GM13977 (cell line): ENCODE measurements around the gene LZTS2.

Experiments used
- DNase-seq: peaks from one replicate; pipeline ENCODE4 v3.0.0; 2012; ENCODE audit warnings: low spot score
- in situ Hi-C: fragments of 300-500 bp; cut with MboI; formaldehyde crosslinking; loops from one replicate; pipeline ENCODE4 v1.12.0; 2022; ENCODE audit warnings: low sequenced_read_pairs, low pct_unique_long_range_greater_than_20kb, mixed read lengths, inconsistent platforms; ENCODE audit not compliant: unreplicated experiment
- TF ChIP-seq, protein P1 (sequence below): IDR thresholded peaks from 2 replicates; pipeline ENCODE4 v1.5.1; 2012; ENCODE audit warnings: mild to moderate bottlenecking, control low read depth; ENCODE audit not compliant: insufficient read depth; ENCODE audit errors: extremely low read depth, missing control alignments

Gene LZTS2

DNA sequence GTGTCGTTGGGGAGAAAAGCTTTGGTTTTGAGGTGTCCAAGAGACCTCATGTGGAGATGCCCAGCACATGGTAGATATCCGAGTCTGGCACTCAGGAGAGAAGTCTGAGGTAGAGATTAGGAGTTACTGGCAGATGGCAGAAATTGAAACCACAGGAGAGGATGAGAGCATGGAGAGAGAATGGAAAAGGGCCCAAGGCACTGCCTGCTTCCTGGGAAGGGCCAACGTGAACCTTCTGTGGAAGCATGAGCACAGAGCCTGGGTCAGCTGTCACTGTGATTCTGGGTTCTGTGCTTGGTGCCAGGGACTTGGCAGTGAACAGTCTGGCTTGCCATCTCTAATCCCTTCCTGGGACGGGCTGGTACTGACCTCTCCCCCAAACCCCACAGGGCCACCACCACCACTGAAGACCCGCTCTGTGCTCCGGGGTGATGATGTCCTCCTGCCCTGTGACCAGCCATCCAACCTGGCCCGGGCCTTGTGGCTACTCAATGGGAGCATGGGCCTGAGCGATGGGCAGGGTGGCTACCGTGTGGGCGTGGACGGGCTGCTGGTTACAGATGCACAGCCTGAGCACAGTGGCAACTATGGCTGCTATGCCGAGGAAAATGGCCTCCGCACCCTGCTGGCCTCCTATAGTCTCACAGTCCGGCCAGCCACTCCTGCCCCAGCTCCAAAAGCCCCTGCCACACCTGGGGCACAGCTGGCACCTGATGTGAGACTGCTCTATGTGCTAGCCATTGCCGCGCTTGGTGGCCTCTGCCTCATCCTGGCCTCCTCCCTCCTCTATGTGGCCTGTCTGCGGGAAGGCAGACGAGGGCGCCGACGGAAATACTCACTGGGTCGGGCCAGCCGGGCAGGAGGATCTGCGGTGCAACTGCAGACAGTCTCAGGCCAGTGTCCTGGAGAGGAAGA lies 16.4 kb upstream of the LZTS2 start:
- in situ Hi-C loops = no loop called here
- TF ChIP-seq, protein P1, sequence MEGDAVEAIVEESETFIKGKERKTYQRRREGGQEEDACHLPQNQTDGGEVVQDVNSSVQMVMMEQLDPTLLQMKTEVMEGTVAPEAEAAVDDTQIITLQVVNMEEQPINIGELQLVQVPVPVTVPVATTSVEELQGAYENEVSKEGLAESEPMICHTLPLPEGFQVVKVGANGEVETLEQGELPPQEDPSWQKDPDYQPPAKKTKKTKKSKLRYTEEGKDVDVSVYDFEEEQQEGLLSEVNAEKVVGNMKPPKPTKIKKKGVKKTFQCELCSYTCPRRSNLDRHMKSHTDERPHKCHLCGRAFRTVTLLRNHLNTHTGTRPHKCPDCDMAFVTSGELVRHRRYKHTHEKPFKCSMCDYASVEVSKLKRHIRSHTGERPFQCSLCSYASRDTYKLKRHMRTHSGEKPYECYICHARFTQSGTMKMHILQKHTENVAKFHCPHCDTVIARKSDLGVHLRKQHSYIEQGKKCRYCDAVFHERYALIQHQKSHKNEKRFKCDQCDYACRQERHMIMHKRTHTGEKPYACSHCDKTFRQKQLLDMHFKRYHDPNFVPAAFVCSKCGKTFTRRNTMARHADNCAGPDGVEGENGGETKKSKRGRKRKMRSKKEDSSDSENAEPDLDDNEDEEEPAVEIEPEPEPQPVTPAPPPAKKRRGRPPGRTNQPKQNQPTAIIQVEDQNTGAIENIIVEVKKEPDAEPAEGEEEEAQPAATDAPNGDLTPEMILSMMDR = no peak
- DNase-seq = no peak

DNA sequence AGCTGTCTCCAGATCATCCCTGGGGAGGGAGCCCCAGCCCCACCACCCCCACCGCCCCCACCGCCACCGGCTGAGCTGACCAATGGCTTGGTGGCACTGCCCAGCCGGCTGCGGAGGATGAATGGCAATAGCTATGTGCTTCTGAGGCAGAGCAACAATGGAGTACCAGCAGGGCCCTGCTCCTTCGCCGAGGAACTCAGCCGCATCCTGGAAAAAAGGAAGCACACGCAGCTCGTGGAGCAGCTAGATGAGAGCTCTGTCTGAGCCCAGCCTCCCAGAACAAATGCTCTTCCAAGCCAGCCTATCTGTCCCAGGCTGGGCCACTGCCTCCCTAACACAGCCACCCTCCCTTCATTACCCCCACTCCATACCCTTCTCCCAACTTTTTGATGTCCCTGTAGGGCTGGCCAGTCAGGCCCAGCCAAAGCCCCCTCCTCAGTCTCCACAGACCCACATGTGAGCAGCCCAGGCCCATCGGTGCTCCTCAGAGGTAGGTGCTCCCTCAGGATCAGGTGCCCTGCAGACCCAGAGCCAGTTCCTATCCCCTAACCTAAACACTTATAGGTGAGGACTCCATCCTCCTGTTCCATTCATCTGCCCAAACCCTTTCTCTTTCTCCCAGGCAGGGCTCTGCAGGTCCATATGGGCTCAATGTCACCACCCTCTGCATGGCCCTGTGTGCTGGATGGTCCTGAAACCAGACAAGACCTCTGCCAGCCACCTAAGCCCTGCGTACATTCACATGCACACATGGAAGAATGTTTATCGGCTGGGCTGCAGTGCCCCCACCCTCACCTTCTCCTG lies 15.5 kb upstream of the LZTS2 start:
- in situ Hi-C loops = no loop called here
- no peak for DNase-seq
- TF ChIP-seq, protein P1 = no peak

DNA sequence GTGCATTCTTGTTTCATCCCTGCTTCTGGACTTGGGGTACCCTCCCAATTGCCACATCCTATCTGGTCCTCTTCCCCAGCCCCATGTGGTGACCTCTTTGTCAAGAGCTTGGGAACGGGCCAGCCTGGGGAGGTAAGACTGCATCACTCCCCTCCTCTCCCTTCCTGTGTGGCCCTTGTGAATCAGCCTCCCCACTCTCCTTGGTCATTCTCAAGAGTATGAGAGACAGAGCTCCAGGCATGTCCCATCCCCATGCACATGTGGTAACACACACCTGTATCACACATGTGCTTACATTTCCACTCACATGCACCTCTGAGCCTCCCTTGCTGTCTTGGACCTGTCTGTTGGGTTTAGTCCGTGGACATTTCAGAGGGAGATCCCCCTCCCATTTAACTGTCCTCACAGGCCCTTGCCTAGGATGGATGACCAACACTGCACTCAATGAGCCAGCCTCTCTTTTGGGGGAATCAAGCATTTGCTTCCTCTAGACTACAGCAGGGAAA lies 14.9 kb upstream of the LZTS2 start:
- in situ Hi-C loops = no loop called here
- DNase-seq = no peak
- TF ChIP-seq, protein P1 = no peak

DNA sequence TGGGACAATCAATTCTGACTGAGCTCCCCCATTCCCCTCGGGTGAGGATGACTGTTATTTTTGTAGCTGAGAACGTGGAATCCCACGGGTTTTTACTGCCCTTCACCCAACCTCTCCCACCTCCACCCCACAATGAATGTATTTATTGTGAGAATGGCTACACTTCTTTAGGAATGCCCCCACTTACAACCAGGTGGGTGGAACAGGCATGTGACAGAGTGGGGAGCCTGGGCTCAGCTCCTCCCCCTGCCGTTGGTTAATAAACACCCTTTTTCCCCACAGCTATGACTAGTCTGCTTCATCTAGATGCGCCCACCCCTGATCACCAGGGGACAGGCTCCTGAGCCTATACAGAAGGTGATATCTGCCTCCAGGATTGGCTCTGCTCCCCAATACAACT lies 14.3 kb upstream of the LZTS2 start:
- TF ChIP-seq, protein P1 = no peak
- no peak for DNase-seq
- in situ Hi-C loops = no loop called here

DNA sequence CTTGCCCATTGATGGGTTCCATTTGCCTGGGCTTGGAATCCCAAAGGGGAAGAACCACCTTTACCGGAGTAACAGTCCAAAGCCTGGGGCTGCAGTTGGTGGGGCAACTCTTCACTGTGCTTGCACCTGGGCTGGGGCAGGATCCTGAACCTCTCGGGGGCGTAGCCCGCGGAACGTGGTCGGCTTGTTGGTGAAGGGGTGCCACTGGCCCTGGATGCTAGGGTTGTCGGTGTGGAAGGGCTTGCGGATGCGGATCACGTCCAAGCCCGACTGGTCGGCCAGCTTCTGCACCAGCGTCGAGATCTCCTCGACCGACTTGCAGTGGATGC lies 13.0 kb upstream of the LZTS2 start:
- TF ChIP-seq, protein P1 = no peak
- no peak for DNase-seq

DNA sequence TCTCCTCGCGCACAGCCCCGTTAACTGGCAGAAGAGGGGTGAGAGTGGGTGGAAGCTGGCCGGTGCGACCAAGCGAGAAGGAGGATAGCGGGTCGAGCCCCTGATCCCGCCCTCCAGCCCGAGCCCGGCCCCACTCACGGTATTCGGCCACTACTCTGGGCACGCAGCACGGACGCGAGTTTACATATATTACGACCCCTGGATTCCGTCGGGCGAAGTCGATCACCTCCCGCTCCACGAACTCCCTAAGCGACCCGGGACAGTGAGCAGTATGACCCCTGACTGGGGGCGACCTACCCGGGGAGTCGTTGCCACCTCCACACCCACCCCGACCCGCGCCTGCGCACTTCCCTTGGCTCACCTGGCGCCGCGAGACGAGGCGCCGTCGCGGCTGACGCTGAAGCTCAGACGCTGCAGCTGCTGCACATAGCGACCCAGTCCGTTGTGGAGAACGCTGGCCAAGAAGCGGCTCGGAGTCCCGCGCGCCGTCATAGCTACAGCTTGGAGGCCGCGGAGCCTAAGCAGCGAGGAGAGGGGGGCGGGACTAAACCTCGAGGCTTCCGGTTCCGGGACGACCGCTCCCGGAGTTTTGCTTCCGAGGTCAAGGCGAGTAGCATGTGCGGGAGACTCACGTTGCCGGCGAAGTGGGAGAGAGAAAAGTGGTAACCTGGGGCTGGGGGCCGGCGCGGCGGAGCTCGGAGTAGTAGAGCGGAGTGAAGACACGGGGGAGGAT lies 12.5 kb upstream of the LZTS2 start, which contains the start of the genes MRPL43 and TWNK:
TSS of gene MRPL43 (minus strand) at position 546 of the 733 bp plus-strand sequence. CDS start at position 492, 54 bp downstream.
TSS of gene TWNK (plus strand) at position 592 of the 733 bp plus-strand sequence. CDS start 668 bp downstream, outside the sequence.
- in situ Hi-C loops = no loop called here
- TF ChIP-seq, protein P1 = no peak
- peak; percentile 92 for DNase-seq

More for the DNA sequence above, 13.0 kb upstream of the LZTS2 start:
- in situ Hi-C loops = no loop called here
